HFF-Myc (cell line): ENCODE data around the gene STAT5A.
"Not testable (repeated sequence)": the region's sequence is repeated elsewhere in the genome, so short reads cannot be mapped to it uniquely, and the experiment has no call there.

Source experiments
- DNase-seq: peaks from one replicate; pipeline ENCODE4 v3.0.0-alpha.2; 2011; ENCODE audit warnings: low read depth; ENCODE audit errors: extremely low read depth
- H3K4me3 ChIP-seq: replicated peaks from 2 replicates; pipeline ENCODE4 v1.5.1; 2011; ENCODE audit warnings: low read depth, mild to moderate bottlenecking, control low read depth, low read length
- CTCF ChIP-seq: IDR thresholded peaks from 2 replicates; pipeline ENCODE4 v1.5.1; 2012; ENCODE audit warnings: mild to moderate bottlenecking, low read depth, low read length, control low read depth; ENCODE audit errors: missing control alignments

Gene STAT5A

GRCh38 chr17:42294469-42295398, 6.4 kb downstream of the STAT5A start:
- DNase-seq, result no peak
- no peak for TF ChIP-seq CTCF

GRCh38 chr17:42296012-42296411, 7.7 kb downstream of the STAT5A start:
- no peak for TF ChIP-seq CTCF
- no peak for DNase-seq
- H3K4me3 ChIP-seq, result no peak overlapping the region

More at GRCh38 chr17:42294469-42295398, 6.4 kb downstream of the STAT5A start:
- H3K4me3 ChIP-seq, result no peak overlapping the region

GRCh38 chr17:42297775-42298174, 9.5 kb downstream of the STAT5A start:
- DNase-seq, H3K4me3 ChIP-seq: not testable (repeated sequence)

GRCh38 chr17:42299361-42299760, 11.1 kb downstream of the STAT5A start:
- not testable (repeated sequence) for DNase-seq, H3K4me3 ChIP-seq

GRCh38 chr17:42299913-42300312, 11.6 kb downstream of the STAT5A start:
- not testable (repeated sequence) for DNase-seq, H3K4me3 ChIP-seq

GRCh38 chr17:42301022-42301421, 12.7 kb downstream of the STAT5A start:
- TF ChIP-seq CTCF, result no peak
- no peak for DNase-seq
- H3K4me3 ChIP-seq, result no peak overlapping the region

- no peak for TF ChIP-seq CTCF
- H3K4me3 ChIP-seq, result no peak overlapping the region
- no peak for DNase-seq
These were observed 15.4 kb downstream of the STAT5A start for GRCh38 chr17:42303694-42304093.

- H3K4me3 ChIP-seq, result no peak overlapping the region
- no peak for DNase-seq
- TF ChIP-seq CTCF, result no peak
These were observed 16.1 kb downstream of the STAT5A start for GRCh38 chr17:42304187-42305030.

GRCh38 chr17:42305031-42305330, 16.7 kb downstream of the STAT5A start:
- DNase-seq, H3K4me3 ChIP-seq: not testable (repeated sequence)
